ENCODE results near the gene ISLR. TPM values are rescaled to one million over a fixed set of nuclear protein-coding genes. Genes with fewer than 3 reads are reported as not detected.
A peak's percentile ranks its signal among the peaks of the same experiment; 100 is the strongest.

ISLR gene
- total RNA-seq, 1 donor from 2014 or later, result 120 TPM

GRCh38 chr15:74168711-74169126, 4.8 kb upstream of the ISLR start:
- intact Hi-C loops (cut with DNase I), result no loop called here
- ATAC-seq (peak; percentile 65), DNase-seq (ENCODE audit: low spot score) (no peak)

- ATAC-seq (no peak), DNase-seq (ENCODE audit: low spot score) (no peak)
- intact Hi-C loops (cut with DNase I), result no loop called here
These were observed 3.3 kb upstream of the ISLR start for GRCh38 chr15:74170071-74170844.

- DNase-seq (ENCODE audit: low spot score) (no peak), ATAC-seq (no peak)
- intact Hi-C loops (cut with DNase I), result no loop called here
These were observed 2.5 kb upstream of the ISLR start for GRCh38 chr15:74170875-74171578.

- DNase-seq (ENCODE audit: low spot score) (no peak), ATAC-seq (peak; percentile 0)
- intact Hi-C loops (cut with DNase I), result no loop called here
These were observed 1.5 kb upstream of the ISLR start for GRCh38 chr15:74171965-74172541.

GRCh38 chr15:74172701-74173379, 670 bp upstream of the ISLR start:
- ATAC-seq, result peak; percentile 80
- DNase-seq (ENCODE audit: low spot score), result peak; percentile 87
- intact Hi-C loops (cut with DNase I), result no loop called here

GRCh38 chr15:74174219-74174957, 878 bp downstream of the ISLR start:
- DNase-seq (ENCODE audit: low spot score) (peak; percentile 88), ATAC-seq (peak; percentile 81)
- intact Hi-C loops (cut with DNase I), result no loop called here

- no peak for DNase-seq (ENCODE audit: low spot score)
- ATAC-seq, result no peak
- intact Hi-C loops (cut with DNase I), result no loop called here
These were observed 1.4 kb downstream of the ISLR start for GRCh38 chr15:74174958-74175253.

GRCh38 chr15:74175271-74176191, 2.0 kb downstream of the ISLR start:
- ATAC-seq (no peak), DNase-seq (ENCODE audit: low spot score) (peak; percentile 55)
- intact Hi-C loops (cut with DNase I), result no loop called here

GRCh38 chr15:74176262-74177214, 3.0 kb downstream of the ISLR start:
- peak; percentile 53 for DNase-seq (ENCODE audit: low spot score)
- no peak for ATAC-seq
- intact Hi-C loops (cut with DNase I), result no loop called here

- intact Hi-C loops (cut with DNase I), result no loop called here
- ATAC-seq, result no peak
- peak; percentile 42 for DNase-seq (ENCODE audit: low spot score)
These were observed 5.0 kb downstream of the ISLR start for GRCh38 chr15:74178326-74179100.

- ATAC-seq (peak; percentile 78), DNase-seq (ENCODE audit: low spot score) (peak; percentile 83)
- intact Hi-C loops (cut with DNase I), result no loop called here
These were observed 5.8 kb downstream of the ISLR start for GRCh38 chr15:74179101-74179841.

GRCh38 chr15:74179983-74180880, 6.7 kb downstream of the ISLR start:
- DNase-seq (ENCODE audit: low spot score) (no peak), ATAC-seq (peak; percentile 41)
- intact Hi-C loops (cut with DNase I), result no loop called here

- DNase-seq (ENCODE audit: low spot score), result no peak
- intact Hi-C loops (cut with DNase I), result no loop called here
- no peak for ATAC-seq
These were observed 7.5 kb downstream of the ISLR start for GRCh38 chr15:74180881-74181602.

GRCh38 chr15:74182131-74182530, 8.6 kb downstream of the ISLR start:
- intact Hi-C loops (cut with DNase I), result no loop called here
- no peak for ATAC-seq
- no peak for DNase-seq (ENCODE audit: low spot score)

Data from sciatic nerve (tissue), 2 donors.